GM12878 (cell line): Measurements from ENCODE around the gene SLC43A3. TPM values are rescaled to one million over a fixed set of nuclear protein-coding genes. Genes with fewer than 3 reads are reported as not detected.

Experiments
- ATAC-seq: fragments of 200-7000 bp; cut with Tn5 transposase; 3 replicates; pipeline ENCODE4 v1.9.1; 2020; ENCODE audit warnings: mild to moderate bottlenecking, moderate library complexity
- BruUV-seq: library from RNA; stranded (reverse); fragments of 400-500 nt; replicated peaks from 2 replicates; lab custom pipeline; 2021; lab: Mats Ljungman, UMichigan
- CTCF ChIA-PET: fragments of 300-600 bp; sonication (Branson Sonifier 250); formaldehyde crosslinking; extraction: SDS; loops from one replicate; lab custom pipeline; 2021; ENCODE audit warnings: inconsistent platforms; lab: Yijun Ruan, JAX
- POLR2A ChIA-PET: fragments of 350-600 bp; formaldehyde crosslinking; extraction: SDS; loops from one replicate; lab custom pipeline; 2021; ENCODE audit warnings: inconsistent platforms; lab: Charles Lee
- RAD21 ChIA-PET: fragments of 300-600 bp; sonication (Branson Sonifier 250); formaldehyde crosslinking; loops from one replicate; lab custom pipeline; 2023; ENCODE audit warnings: antibody characterized with exemption; ENCODE audit not compliant: unreplicated experiment; lab: Charles Lee
- SMC1A ChIA-PET: fragments of 300-600 bp; sonication (Branson Sonifier 250); formaldehyde crosslinking; loops from one replicate; lab custom pipeline; 2023; ENCODE audit not compliant: unreplicated experiment, uncharacterized antibody; lab: Charles Lee
- DNase-seq: peaks from one replicate; pipeline ENCODE4 v3.0.0-alpha.2; 2011; ENCODE audit warnings: low read depth, low spot score
- FAIRE-seq: peaks from 3 replicates; lab custom pipeline; 2011; peaks lifted over from hg19 to GRCh38; lab: Jason Lieb, UNC
- H2AFZ ChIP-seq: 2 replicates; pipeline ENCODE4 v1.6.0; 2011; ENCODE audit warnings: low read depth, low read length, control low read depth; ENCODE audit not compliant: control insufficient read depth
- H3K27ac ChIP-seq: 2 replicates; pipeline ENCODE4 v1.5.1; 2011; ENCODE audit warnings: control low read depth; ENCODE audit not compliant: control insufficient read depth, insufficient read depth
- H3K27me3 ChIP-seq, 2 experiments: replicated peaks in 1 of 2; 2 replicates each; pipeline versions ENCODE4 v1.6.0 to v1.6.1; 2011; ENCODE audit warnings: low read length in 1 of 2; ENCODE audit not compliant: control insufficient read depth in 2 of 2, insufficient read depth in 2 of 2
- H3K36me3 ChIP-seq, 2 experiments: 2 replicates each; pipeline ENCODE4 v1.5.1; 2011; ENCODE audit warnings: low read length in 1 of 2; ENCODE audit not compliant: control insufficient read depth in 2 of 2, insufficient read depth in 2 of 2
- H3K4me1 ChIP-seq: 2 replicates; pipeline ENCODE4 v1.6.1; 2011; ENCODE audit warnings: mild to moderate bottlenecking, low read length, moderate library complexity, mixed read lengths; ENCODE audit not compliant: control insufficient read depth, insufficient read depth
- H3K4me2 ChIP-seq: 2 replicates; pipeline ENCODE4 v1.6.0; 2011; ENCODE audit warnings: control low read depth; ENCODE audit not compliant: control insufficient read depth, insufficient read depth
- H3K4me3 ChIP-seq: fragments of 200-600 bp; sonication (generic); 2 replicates; pipeline ENCODE4 v1.5.1; 2016
- H3K79me2 ChIP-seq: 2 replicates; pipeline ENCODE4 v1.6.0; 2011; ENCODE audit warnings: low read length; ENCODE audit not compliant: control insufficient read depth, insufficient read depth
- H3K9ac ChIP-seq: 2 replicates; pipeline ENCODE4 v1.8.0; 2011; ENCODE audit warnings: low read length, control low read depth, mixed read lengths; ENCODE audit not compliant: control insufficient read depth, insufficient read depth
- H3K9me3 ChIP-seq: replicated peaks from 3 replicates; pipeline ENCODE4 v1.5.1; 2011; ENCODE audit warnings: mild to moderate bottlenecking, low read length; ENCODE audit not compliant: control insufficient read depth, insufficient read depth
- H4K20me1 ChIP-seq: 2 replicates; pipeline ENCODE4 v1.6.0; 2011; ENCODE audit not compliant: control insufficient read depth, insufficient read depth
- ESRRA ChIP-seq: IDR thresholded peaks from 2 replicates; pipeline ENCODE4 v1.6.1; 2012; ENCODE audit warnings: mild to moderate bottlenecking, low read length, improper control_type of control experiment
- MEF2B ChIP-seq: fragments of 450-650 bp; IDR thresholded peaks from 2 replicates; pipeline ENCODE4 v1.6.1; 2018; ENCODE audit warnings: mild to moderate bottlenecking, moderate library complexity; ENCODE audit not compliant: partially characterized antibody, poor library complexity, severe bottlenecking
- POLR2AphosphoS5 ChIP-seq: IDR thresholded peaks from 2 replicates; pipeline ENCODE4 v1.6.1; 2011; ENCODE audit warnings: mild to moderate bottlenecking, low read length, inconsistent platforms
- SMC3 ChIP-seq: IDR thresholded peaks from 2 replicates; pipeline ENCODE4 v1.6.1; 2011; ENCODE audit warnings: low read length, improper control_type of control experiment, borderline replicate concordance
- WGBS: methylation state at CpG from one replicate; pipeline ENCODE4 v1.1.6; 2016; ENCODE audit warnings: low lambda C conversion rate; ENCODE audit not compliant: insufficient replicate concordance, insufficient coverage; ENCODE audit errors: missing lambda C conversion rate; 5-methylcytosine and 5-hydroxymethylcytosine counted together
- in situ Hi-C: fragments of 300-500 bp; cut with MboI; formaldehyde crosslinking; loops from 9 replicates; pipeline ENCODE4 v1.14.3; 2018; ENCODE audit warnings: mixed read lengths
- intact Hi-C: fragments of 100-400 bp; cut with micrococcal nuclease; formaldehyde crosslinking; loops from one replicate; pipeline ENCODE4 v1.14.2; 2022; ENCODE audit not compliant: unreplicated experiment
- polyA plus RNA-seq, 11 experiments: library from polyadenylated mRNA; depleted of rRNA in 4 of 11; unstranded in 6 of 11; stranded (reverse) in 5 of 11; fragments of >200 nt; fragmentation: Nextera tagmentation in 4 of 11; fragmentation: Illumina TruSeq in 1 of 11; extraction: Ambion mirVana in 4 of 11; extraction: Trizol in 1 of 11; gene quantifications; 1 replicate in 1 of 11; 2 replicates in 10 of 11; pipeline versions ENCODE4 v1.2.1 to v1.2.3, GENCODE V29; 2011 to 2016; ENCODE audit warnings: inconsistent platforms in 2 of 11, missing spikeins in 2 of 11, low read depth in 1 of 11
- total RNA-seq, 4 experiments: library from RNA; depleted of rRNA in 3 of 4; stranded (reverse); fragments of >200 nt in 3 of 4; fragmentation: Illumina TruSeq in 1 of 4; extraction: Trizol in 1 of 4; gene quantifications; 2 replicates each; pipeline versions ENCODE4 v1.2.1 to v1.2.3, GENCODE V29; 2013 to 2021

SLC43A3 gene
- total and polyA plus RNA-seq, 10 of the 15 experiments (the other 5 are each of a cell fraction or from before 2014, with no cell fraction given): 37.5 to 237 (median 132) TPM

DNA sequence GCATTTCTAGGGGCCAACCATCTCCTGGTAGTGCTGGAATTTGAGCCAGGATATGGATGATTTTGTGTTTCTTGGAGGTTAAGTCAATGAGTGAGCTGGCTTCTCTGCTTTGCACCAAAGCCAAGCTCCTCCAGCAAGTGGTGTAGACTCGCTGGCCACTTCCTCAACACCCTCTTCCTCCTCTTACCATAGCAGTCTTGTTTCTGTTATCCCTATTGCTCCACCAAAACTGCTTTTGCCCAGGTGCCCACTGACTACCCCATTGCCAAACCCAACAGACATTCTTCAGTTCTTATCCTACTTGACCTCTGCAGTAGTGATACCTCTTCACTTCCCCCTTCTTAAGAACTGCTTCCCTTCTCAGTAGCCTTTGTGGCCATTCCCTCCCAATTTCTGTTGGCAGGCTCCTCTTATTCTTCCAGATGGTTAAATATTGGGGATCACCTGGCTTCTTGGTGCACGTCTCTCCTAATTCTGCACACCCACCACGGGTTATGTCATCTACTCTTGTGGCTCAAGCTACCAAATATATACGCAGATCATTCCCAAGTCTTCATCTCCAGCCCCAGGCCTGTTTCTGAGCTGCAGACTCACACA lies 29.4 kb downstream of the SLC43A3 start:
- CTCF ChIA-PET: interaction anchor here (1.3 kb wide), 1 partner anchor 45 kb away, joined by 3 read pairs; no protein-coding TSS in a partner anchor

DNA sequence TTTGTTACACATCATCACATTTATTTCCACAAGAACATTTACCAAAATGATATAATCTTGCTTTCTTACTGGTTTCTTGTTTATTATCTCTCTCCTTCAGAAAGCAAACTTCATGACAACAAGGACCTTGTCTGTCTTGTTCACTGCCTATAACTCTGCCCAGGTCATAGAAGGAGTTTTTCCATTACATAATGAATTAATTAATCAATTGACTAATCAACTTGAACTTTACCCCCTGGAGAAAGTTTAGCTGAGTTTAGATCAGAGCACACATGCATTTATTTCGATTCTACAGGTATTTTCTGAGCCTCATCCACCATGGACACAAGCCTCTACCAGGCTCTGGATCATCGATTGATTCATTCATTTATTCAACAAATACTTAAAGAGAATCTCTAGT lies 30.2 kb downstream of the SLC43A3 start:
- no TSS peak for BruUV-seq
- Histone ChIP-seq H3K9me3 (no peaks in the 10 kb centered on the region), H3K27ac (no peak overlapping the region), H3K9ac (no peak overlapping the region), H2AFZ (no peak overlapping the region), H3K4me1 (no peaks in the 10 kb centered on the region)
- POLR2A ChIA-PET: no interaction called here
- no peak for FAIRE-seq
- no peak for ATAC-seq
- SMC1A ChIA-PET: interaction anchor here (1.3 kb wide), 1 partner anchor 9 kb away, joined by 4 read pairs; no protein-coding TSS in a partner anchor
- TF ChIP-seq SMC3: no peak
- TF ChIP-seq, all 136 proteins: peak for 0
- Histone ChIP-seq H3K4me3 (no peak overlapping the region), H3K36me3 (no peaks in the 10 kb centered on the region), H3K4me2 (no peak overlapping the region), H3K27me3 (no peaks in the 10 kb centered on the region), H4K20me1 (no peaks in the 10 kb centered on the region), H3K79me2 (no peaks in the 10 kb centered on the region)
- WGBS: 48% methylated on average over 2 of the region's 2 CpGs
- RAD21 ChIA-PET: no interaction called here
- CTCF ChIA-PET: interaction anchor here (1.3 kb wide), 1 partner anchor 46 kb away, joined by 3 read pairs; no protein-coding TSS in a partner anchor
- DNase-seq: no peak
- in situ Hi-C loops (no loop called here), intact Hi-C loops (no loop called here)

More for the DNA sequence above, 29.4 kb downstream of the SLC43A3 start:
- TF ChIP-seq MEF2B (no peak), ESRRA (no peak), POLR2AphosphoS5 (0 out of 2 replicates have a peak, but pooled peaks have one; percentile 21)
- ChIA-PET RAD21 (no interaction called here), SMC1A (interaction anchor here (1.0 to 1.3 kb wide), 2 partner anchors 8 to 44 kb away, joined by 3 to 4 read pairs; no protein-coding TSS in a partner anchor), POLR2A (no interaction called here)
- H3K4me1 ChIP-seq: no peaks in the 10 kb centered on the region
- in situ Hi-C loops: no loop called here
- no peaks in the 10 kb centered on the region for H3K79me2 ChIP-seq
- BruUV-seq: no TSS peak
- FAIRE-seq: no peak
- H3K4me3 ChIP-seq: no peak overlapping the region
- H3K36me3 ChIP-seq: no peaks in the 10 kb centered on the region
- no peak overlapping the region for H3K9ac ChIP-seq
- no peak for ATAC-seq
- no peaks in the 10 kb centered on the region for H3K9me3 ChIP-seq
- no peak for DNase-seq
- no peak overlapping the region for H3K27ac ChIP-seq
- intact Hi-C loops: no loop called here
- no peak overlapping the region for H2AFZ ChIP-seq
- no peak overlapping the region for H3K4me2 ChIP-seq
- no peaks in the 10 kb centered on the region for H3K27me3 ChIP-seq
- WGBS: 61% methylated on average over 4 of the region's 4 CpGs
- H4K20me1 ChIP-seq: no peaks in the 10 kb centered on the region
